ENCODE data around the gene ASCC3.

ASCC3 gene

DNA sequence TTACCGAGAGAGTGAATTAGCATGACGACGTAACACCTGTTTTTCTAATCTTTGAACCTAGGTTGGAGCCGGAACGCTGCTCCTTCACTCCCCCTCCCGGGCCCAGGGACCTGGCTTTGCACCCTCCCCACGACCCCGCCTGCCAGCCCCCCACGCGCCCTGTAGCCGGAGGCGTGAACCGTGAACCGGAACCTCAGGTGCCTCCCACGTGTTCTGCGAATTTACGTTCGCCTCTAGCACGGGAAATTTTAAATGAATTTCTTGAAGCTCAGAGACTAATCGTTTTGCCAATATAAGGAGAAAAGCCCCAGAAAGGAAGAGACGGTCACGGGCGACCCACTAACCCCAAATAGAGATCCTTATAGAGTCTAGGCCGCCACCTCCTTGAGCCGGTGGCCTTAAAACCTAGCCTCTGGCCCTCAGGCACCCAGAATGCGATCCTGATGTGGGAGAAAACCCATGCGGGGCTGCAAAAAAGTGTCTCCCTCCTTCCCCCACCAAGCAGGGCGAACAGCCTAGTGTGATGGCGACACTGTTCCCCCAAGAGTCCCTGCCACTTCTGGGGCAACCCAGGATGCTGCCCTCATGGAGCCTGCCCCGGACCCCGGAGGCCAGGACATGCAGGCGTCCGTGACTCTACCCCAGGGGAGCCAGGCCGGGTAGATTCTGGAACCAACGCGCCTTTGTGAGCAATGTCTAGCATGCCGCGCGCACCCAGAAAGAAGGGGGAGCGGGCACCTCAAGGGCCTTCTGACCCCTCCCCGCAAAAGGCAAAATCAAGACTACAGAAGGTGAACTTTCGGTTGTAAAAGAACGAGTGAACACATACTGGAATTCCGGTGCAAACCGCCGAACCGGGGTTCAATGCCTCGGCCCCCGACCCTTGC is 413.8 kb downstream of the ASCC3 start:
- TF ChIP-seq, protein P1, sequence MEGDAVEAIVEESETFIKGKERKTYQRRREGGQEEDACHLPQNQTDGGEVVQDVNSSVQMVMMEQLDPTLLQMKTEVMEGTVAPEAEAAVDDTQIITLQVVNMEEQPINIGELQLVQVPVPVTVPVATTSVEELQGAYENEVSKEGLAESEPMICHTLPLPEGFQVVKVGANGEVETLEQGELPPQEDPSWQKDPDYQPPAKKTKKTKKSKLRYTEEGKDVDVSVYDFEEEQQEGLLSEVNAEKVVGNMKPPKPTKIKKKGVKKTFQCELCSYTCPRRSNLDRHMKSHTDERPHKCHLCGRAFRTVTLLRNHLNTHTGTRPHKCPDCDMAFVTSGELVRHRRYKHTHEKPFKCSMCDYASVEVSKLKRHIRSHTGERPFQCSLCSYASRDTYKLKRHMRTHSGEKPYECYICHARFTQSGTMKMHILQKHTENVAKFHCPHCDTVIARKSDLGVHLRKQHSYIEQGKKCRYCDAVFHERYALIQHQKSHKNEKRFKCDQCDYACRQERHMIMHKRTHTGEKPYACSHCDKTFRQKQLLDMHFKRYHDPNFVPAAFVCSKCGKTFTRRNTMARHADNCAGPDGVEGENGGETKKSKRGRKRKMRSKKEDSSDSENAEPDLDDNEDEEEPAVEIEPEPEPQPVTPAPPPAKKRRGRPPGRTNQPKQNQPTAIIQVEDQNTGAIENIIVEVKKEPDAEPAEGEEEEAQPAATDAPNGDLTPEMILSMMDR (IDR thresholded peaks at IDR 0.05; ENCODE audit: low read depth, low read length), result no peak
- in situ Hi-C loops (cut with HindIII; ENCODE audit: low sequenced_read_pairs), result loop anchor here (25.0 kb wide), 1 partner anchor 355 kb away; no protein-coding TSS in a partner anchor
- DNase-seq (ENCODE audit: low read depth, low spot score), result no peak
- no peak overlapping the region for H3K4me3 ChIP-seq (ENCODE audit: low read depth, low read length)

DNA sequence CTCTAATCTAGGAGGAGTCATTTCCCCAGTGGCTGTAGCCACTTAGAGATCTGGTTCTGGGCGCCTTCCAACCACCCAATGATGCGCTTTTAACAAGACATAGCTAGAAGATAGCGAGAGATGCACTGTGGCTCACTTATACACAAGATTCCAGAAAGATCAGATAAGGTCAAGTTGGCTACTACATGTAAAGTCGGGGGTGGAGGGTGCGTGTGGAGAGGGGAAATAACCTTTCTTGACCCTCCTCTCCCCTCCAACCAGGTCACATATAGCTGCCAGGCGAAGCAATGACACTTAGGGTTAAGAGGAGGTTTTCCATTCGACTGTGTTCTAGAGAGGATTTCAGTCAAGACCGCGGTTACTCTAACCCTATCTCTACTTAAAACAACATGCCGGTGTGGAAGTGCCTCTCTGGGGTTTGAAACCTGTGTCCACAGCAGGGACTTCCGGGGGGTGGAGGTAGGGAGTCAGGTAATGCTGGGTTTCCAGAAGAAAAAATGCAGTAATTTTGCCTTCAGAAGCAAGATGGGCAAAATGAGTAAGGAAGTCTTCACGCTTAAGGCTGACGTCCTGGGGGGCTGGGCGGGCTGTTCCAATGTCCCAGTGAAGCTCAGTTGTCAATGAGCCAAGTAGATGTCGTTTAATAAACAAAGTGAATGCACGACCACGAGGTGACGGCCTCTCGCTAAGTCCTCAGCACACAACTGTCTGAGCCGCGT is 414.6 kb downstream of the ASCC3 start:
- TF ChIP-seq, protein P1 (IDR thresholded peaks at IDR 0.05; ENCODE audit: low read depth, low read length), result no peak
- no peak for DNase-seq (ENCODE audit: low read depth, low spot score)
- in situ Hi-C loops (cut with HindIII; ENCODE audit: low sequenced_read_pairs), result loop anchor here (25.0 kb wide), 1 partner anchor 354 kb away; no protein-coding TSS in a partner anchor
- H3K4me3 ChIP-seq (ENCODE audit: low read depth, low read length), result no peak overlapping the region

DNA sequence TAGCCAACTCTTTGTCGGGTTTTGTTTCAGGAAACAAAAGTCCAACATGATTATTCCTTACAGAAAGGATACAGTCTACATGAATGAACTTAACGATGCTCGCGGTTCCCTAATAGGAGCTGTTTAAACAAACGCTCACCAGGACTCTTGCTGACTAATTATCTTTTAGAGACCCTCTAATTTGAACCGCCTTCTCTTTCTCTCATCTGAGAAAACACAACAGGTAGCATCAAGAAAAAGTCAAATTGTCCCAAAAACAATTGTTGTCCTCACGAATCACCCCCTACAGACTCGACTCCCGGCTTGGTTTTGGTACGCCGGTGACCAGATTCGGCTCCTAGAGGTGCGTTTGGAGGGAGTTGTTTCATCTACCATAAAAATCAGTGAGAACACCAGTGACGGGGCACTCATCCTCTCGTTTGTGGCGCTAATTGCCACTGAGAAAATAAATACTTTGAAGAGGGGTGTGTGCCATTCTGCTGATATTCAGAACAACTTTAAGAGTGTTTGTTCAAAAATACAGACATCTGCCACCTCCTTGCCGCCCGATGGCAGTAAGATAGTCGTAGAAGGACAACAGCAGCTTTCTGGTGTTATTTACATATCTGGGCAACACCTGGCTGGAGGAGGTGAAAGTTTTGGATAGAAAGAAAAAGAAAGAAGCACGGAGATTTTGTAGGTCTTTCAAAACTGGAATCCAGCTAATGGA is 415.3 kb downstream of the ASCC3 start:
- DNase-seq (ENCODE audit: low read depth, low spot score), result peak; percentile 38

DNA sequence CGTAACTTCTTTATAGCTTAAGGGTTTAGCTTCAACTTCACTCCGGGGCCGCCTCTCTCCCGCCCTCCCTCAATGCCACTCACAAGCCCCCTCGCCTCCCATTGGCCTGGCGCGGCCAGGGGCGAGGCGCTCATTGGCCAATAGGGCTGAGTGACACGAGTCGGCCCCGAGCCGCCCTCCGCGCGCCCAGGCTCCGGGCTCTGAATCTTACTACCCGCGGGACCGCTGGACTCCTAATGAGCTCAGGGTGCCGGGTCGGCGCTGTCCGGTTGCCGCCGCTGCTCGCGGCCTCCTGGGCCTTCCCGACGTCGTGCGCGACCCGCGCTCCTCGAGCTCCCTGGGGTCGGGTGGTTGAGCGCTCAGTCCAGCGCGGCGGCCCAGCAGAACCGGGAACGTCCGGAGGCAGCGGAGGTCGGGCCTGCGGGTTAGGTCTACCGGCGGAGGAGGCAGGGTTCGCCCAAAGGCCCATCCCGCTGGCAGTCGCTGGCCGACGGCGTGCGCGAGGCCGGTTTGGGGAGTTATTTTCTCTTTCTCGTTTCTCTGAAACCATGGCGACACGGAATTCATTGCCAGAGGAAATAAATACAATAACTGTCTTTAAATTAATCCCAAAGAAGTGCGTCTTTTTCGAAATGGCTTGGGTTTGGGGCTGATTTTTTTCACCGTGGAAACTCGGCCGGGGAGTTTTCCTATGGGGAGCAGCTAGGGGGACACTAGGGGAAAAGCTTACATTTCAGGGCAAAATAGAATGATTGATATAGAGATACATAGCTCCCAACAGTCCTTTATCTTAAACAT is 416.0 kb downstream of the ASCC3 start, which contains the start of gene SIM1:
SIM1 (minus strand) TSS at position 19 of the 798 bp plus-strand sequence. CDS start 1,453 bp downstream, outside the sequence.
- peak within 1 kb of the TSS; percentile 20 for H3K4me3 ChIP-seq (ENCODE audit: low read depth, low read length)
- in situ Hi-C loops (cut with HindIII; ENCODE audit: low sequenced_read_pairs), result loop anchor here (25.0 kb wide), 1 partner anchor 353 kb away; no protein-coding TSS in a partner anchor
- peak; percentile 77 for DNase-seq (ENCODE audit: low read depth, low spot score)
- TF ChIP-seq, protein P1 (IDR thresholded peaks at IDR 0.05; ENCODE audit: low read depth, low read length), result no peak

More for the DNA sequence above, 415.3 kb downstream of the ASCC3 start:
- in situ Hi-C loops (cut with HindIII; ENCODE audit: low sequenced_read_pairs), result loop anchor here (25.0 kb wide), 1 partner anchor 354 kb away; no protein-coding TSS in a partner anchor
- H3K4me3 ChIP-seq (ENCODE audit: low read depth, low read length), result no peak overlapping the region
- TF ChIP-seq, protein P1 (IDR thresholded peaks at IDR 0.05; ENCODE audit: low read depth, low read length), result no peak

DNA sequence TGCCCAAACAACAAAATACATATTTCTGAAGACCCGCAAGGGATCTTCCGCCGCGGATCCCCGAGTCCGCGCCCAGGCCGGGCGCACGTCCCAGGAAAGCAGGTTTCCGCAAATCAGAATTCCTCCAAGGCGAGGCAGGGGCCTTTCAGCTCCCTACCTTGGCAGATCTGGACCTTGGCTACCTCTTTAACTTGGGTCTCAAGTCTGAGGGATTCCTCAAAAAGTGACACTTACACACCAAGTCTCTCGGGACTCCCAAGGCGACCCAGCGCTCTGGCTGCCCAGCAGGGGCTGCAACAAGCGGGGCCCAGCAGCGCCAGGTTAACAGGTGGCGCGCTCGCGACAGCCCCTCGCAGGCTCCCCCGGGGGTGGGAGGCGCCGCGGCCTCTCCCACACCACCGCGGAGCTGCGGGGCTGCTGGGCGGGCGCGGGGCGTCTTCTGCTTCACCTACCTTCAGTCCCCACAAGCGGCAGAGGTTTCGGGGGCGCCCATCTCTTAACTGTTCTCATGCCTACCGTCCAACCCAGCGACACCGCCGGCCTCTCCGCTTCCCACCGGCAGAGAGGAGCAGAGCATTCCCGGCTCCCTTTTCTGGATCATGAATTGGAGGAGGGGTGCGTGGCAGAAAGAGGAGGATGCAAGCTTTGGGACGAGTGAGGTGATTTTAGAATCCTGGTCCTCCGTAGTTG is 416.8 kb downstream of the ASCC3 start:
- DNase-seq (ENCODE audit: low read depth, low spot score), result no peak
- H3K4me3 ChIP-seq (ENCODE audit: low read depth, low read length), result no peak overlapping the region
- TF ChIP-seq, protein P1 (IDR thresholded peaks at IDR 0.05; ENCODE audit: low read depth, low read length), result no peak
- in situ Hi-C loops (cut with HindIII; ENCODE audit: low sequenced_read_pairs), result loop anchor here (25.0 kb wide), 1 partner anchor 352 kb away; no protein-coding TSS in a partner anchor
